Right lobe of liver (tissue), 6 donors: Measurements from ENCODE around the gene ATP5F1D. TPM values are rescaled to one million over a fixed set of nuclear protein-coding genes. Genes with fewer than 3 reads are reported as not detected.

Experiments
- ATAC-seq, 4 donors: fragments of 200-7000 bp; cut with Tn5 transposase; one replicate each; pipeline ENCODE4 v1.9.1; 2020; ENCODE audit warnings: mild to moderate bottlenecking in 4 of 4, moderate library complexity in 4 of 4
- DNase-seq, 3 donors: peaks; one replicate each; pipeline ENCODE4 v3.0.0-alpha.2; 2020
- H3K27ac ChIP-seq, 3 donors: fragments of 200-600 bp; one replicate each; pipeline ENCODE4 v1.8.0; 2022
- H3K27me3 ChIP-seq, 2 donors: fragments of 200-600 bp; one replicate each; pipeline ENCODE4 v1.8.0; 2022
- H3K36me3 ChIP-seq, 4 donors: fragments of 200-600 bp; sonication (generic) in 1 of 4; one replicate each; pipeline versions ENCODE4 v1.5.1 to v1.8.0; 2017 to 2022; ENCODE audit warnings: control low read depth in 1 of 4
- H3K4me1 ChIP-seq, 4 donors: fragments of 200-600 bp; sonication (generic) in 1 of 4; one replicate each; pipeline versions ENCODE4 v1.5.1 to v1.8.0; 2017 to 2022; ENCODE audit warnings: control low read depth in 1 of 4
- H3K4me3 ChIP-seq, 3 donors: fragments of 200-600 bp; one replicate each; pipeline ENCODE4 v1.8.0; 2022
- H3K9me3 ChIP-seq, 4 donors: fragments of 200-600 bp; sonication (generic) in 1 of 4; one replicate each; pipeline versions ENCODE4 v1.5.1 to v1.8.0; 2017 to 2022; ENCODE audit warnings: control low read depth in 1 of 4
- POLR2A ChIP-seq: fragments of 450-650 bp; IDR thresholded peaks from one replicate; pipeline ENCODE4 v1.6.1; 2017; ENCODE audit warnings: antibody characterized with exemption, mild to moderate bottlenecking
- WGBS: methylation state at CpG from one replicate; pipeline ENCODE4 v1.1.6; 2018; ENCODE audit warnings: low coverage, low lambda C conversion rate; ENCODE audit not compliant: insufficient coverage; ENCODE audit errors: missing lambda C conversion rate; 5-methylcytosine and 5-hydroxymethylcytosine counted together
- intact Hi-C, 2 donors: fragments of 100-400 bp; cut with DNase I; formaldehyde crosslinking; loops; one replicate each; pipeline versions ENCODE4 v1.11.2 to v1.14.1; 2022
- total RNA-seq, 6 experiments: library from RNA; depleted of rRNA in 2 of 6; stranded (reverse); fragments of >200 nt in 2 of 6; fragmentation: NEBNext Ultra II Directional in 3 of 6; extraction: Animal tissue kit (Norgen Biotek cat#: 25700) in 3 of 6; gene quantifications; one replicate each; pipeline versions ENCODE4 v1.1.0 to v1.2.4, GENCODE V29; 2016 to 2023
- TF ChIP-seq, protein P1 (sequence below), 4 donors: fragments of 200-600 bp in 3 of 4; fragments of 450-650 bp in 1 of 4; IDR thresholded peaks; one replicate each; pipeline versions ENCODE4 v1.5.1 to v1.8.0; 2016 to 2022; ENCODE audit warnings: antibody characterized with exemption in 4 of 4, mild to moderate bottlenecking in 2 of 4
- donor health status: DM: no; HTN: yes; CAD: no.
- donor health status: DM: no; HTN: no; CAD: no.
- donor health status: DM: no; HTN: no; CAD: no.
- donor health status: DM: no; HTN: yes; CAD: no.
- donor health status: DM: no; HTN: yes; CAD: no.

ATP5F1D gene
- total RNA-seq, 6 experiments from 2014 or later, result 98.1 to 240 (median 137) TPM

DNA sequence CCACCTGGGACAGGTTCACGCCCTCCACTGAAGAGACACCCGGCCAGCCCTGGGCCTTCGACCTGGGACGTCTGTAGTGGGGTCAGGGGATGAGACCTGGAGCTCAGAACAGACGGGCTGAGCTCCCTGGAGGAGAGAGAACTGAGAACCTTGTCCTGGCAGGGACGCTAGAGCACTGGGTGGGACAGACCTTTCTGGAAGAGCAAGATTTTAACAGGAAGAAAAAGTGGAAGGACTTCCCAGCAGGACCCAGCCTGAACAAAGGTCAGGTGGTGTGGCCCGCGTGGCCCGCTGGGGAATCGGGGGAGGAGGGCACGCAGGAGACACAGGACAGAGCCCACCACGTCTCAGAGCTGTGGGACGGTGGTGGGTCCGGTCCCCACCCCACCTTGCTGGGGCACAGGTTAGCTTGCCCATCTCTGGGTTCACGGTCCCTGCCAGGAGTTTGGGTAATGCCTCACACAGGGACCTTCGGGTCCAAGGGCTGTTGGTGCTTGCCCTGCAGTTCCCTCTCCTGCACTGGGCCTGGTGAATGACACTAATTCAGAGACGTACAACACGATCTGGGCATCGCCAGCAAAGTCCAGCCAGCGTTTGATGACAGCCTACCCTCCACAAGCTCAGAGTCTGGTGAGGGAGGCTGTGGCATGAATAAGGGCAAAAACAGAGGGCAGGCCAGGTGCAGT lies 42.9 kb downstream of the ATP5F1D start:
- 21% methylated on average over 6 of the region's 20 CpGs for WGBS
- ATAC-seq (peak; percentile 51 to 65 (median 58)), DNase-seq (peak in 2 of 3 donors; percentile 78 to 88)
- H3K27me3 ChIP-seq, result no peaks in the 10 kb centered on the region
- no peaks in the 10 kb centered on the region for H3K9me3 ChIP-seq
- peaks cover 0 to under 1% (median under 1%) of the 10 kb centered on the region in 4 donors for H3K36me3 ChIP-seq
- TF ChIP-seq, protein P1, sequence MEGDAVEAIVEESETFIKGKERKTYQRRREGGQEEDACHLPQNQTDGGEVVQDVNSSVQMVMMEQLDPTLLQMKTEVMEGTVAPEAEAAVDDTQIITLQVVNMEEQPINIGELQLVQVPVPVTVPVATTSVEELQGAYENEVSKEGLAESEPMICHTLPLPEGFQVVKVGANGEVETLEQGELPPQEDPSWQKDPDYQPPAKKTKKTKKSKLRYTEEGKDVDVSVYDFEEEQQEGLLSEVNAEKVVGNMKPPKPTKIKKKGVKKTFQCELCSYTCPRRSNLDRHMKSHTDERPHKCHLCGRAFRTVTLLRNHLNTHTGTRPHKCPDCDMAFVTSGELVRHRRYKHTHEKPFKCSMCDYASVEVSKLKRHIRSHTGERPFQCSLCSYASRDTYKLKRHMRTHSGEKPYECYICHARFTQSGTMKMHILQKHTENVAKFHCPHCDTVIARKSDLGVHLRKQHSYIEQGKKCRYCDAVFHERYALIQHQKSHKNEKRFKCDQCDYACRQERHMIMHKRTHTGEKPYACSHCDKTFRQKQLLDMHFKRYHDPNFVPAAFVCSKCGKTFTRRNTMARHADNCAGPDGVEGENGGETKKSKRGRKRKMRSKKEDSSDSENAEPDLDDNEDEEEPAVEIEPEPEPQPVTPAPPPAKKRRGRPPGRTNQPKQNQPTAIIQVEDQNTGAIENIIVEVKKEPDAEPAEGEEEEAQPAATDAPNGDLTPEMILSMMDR (IDR thresholded peaks at IDR 0.05), result no peak
- peak; percentile 19 for TF ChIP-seq POLR2A
- peak overlapping the region; percentile 63 to 88 (median 70) for H3K27ac ChIP-seq
- intact Hi-C loops, result loop anchor here in 1 of 2 donors (10.0 kb wide), 2 partner anchors 110 to 220 kb away; no protein-coding TSS in a partner anchor
- H3K4me1 ChIP-seq, result peaks cover 0 to 29% (median 11%) of the 10 kb centered on the region in 4 donors
- H3K4me3 ChIP-seq, result peak overlapping the region; percentile 29 to 57 (median 46)

DNA sequence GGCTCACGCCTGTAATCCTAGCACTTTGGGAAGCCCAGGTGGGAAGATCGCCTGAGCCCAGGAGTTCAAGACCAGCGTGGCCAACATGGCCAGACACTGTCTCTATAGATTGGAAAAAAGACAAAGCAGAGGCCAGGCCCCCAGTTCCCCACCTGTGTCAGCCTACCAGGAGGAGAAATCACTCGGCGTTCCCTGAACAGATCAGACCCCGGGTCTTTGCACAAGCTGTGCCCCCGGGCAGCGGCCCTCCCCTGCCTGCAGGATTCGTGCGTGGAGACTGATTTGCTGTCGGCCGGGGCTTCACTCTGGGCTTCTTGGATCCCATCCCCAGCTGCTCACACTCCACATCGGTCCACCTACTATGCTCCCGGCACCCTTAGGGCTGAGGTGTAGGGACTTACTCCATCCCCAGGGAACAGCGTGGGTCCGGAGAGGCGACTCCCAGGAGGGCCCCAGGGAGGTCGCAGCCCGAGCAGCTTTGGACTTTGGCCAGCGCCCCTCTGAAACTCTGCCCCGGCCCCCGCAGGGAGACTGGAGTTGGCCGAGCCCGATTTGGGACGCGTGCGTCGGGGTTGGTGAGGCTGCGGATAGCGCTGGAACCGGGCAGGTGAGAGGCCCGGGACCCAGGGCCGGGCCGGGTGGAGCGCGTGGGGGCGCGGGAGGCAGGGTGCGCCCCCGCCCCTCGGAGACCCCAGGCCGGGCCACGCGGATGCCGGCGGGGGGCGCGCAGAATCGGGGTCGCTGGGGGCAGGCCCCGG lies 43.6 kb downstream of the ATP5F1D start:
- peaks cover 0 to 29% (median 11%) of the 10 kb centered on the region in 4 donors for H3K4me1 ChIP-seq
- no peaks in the 10 kb centered on the region for H3K9me3 ChIP-seq
- TF ChIP-seq, protein P1 (IDR thresholded peaks at IDR 0.05), result no peak
- no peak for TF ChIP-seq POLR2A
- no CpG with 5 or more reads among the region's 51 CpGs for WGBS
- intact Hi-C loops, result loop anchor here in 1 of 2 donors (10.0 kb wide), 2 partner anchors 110 to 220 kb away; no protein-coding TSS in a partner anchor
- peak overlapping the region; percentile 63 to 88 (median 70) for H3K27ac ChIP-seq
- peak overlapping the region in 1 of 3 donors; percentile 5 for H3K4me3 ChIP-seq
- no peaks in the 10 kb centered on the region for H3K36me3 ChIP-seq
- ATAC-seq (no peak), DNase-seq (peak in 2 of 3 donors; percentile 49 to 55)
- no peaks in the 10 kb centered on the region for H3K27me3 ChIP-seq

DNA sequence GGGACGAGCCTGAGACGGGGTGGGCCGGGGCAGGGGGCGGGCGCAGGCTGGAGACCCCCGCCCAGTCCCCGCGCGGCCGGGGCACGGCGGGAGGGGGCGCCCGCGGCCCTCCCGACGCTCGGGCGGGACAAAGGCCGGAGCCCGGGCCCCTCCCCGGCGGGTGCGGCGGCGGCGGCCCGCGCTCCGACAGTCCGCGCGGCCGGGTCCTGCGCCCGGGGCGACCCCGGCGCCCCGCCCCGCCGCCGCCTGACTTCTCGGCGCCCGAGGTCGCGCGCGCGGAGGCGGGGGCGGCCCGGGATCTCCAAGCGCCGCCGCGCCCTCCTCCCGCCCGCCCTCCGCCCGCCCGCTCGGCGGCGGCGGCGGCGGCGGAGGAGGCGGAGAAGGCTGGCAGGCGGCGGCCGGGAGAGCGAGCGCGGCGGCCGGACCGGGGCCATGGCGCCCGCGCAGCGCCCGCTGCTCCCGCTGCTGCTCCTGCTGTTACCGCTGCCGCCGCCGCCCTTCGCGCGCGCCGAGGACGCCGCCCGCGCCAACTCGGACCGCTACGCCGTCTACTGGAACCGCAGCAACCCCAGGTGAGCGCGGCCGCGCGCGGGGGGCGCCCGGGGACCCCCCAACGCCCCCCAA lies 44.3 kb downstream of the ATP5F1D start, which contains the start of gene EFNA2:
Gene EFNA2, plus strand, starts transcription at position 137 of the 624 bp plus-strand sequence. Its CDS starts 296 bp downstream, at position 433.
- H3K36me3 ChIP-seq, result no peaks in the 10 kb centered on the region
- 0% methylated on average over 11 of the region's 113 CpGs for WGBS
- intact Hi-C loops, result loop anchor here in 1 of 2 donors (10.0 kb wide), 2 partner anchors 109 to 219 kb away; no protein-coding TSS in a partner anchor
- peak within 1 kb of the TSS; percentile 63 to 88 (median 70) for H3K27ac ChIP-seq
- TF ChIP-seq, protein P1 (IDR thresholded peaks at IDR 0.05), result peak in 1 of 4 donors; percentile 30
- TF ChIP-seq POLR2A, result no peak
- no peaks in the 10 kb centered on the region for H3K27me3 ChIP-seq
- DNase-seq (no peak), ATAC-seq (peak in 1 of 4 donors; percentile 1)
- peak within 1 kb of the TSS; percentile 23 to 46 (median 43) for H3K4me3 ChIP-seq
- no peaks in the 10 kb centered on the region for H3K9me3 ChIP-seq
- H3K4me1 ChIP-seq, result peaks cover 0 to 29% (median 11%) of the 10 kb centered on the region in 4 donors
